Measurements from ENCODE around the gene DBNDD2.

The DBNDD2 gene

DNA sequence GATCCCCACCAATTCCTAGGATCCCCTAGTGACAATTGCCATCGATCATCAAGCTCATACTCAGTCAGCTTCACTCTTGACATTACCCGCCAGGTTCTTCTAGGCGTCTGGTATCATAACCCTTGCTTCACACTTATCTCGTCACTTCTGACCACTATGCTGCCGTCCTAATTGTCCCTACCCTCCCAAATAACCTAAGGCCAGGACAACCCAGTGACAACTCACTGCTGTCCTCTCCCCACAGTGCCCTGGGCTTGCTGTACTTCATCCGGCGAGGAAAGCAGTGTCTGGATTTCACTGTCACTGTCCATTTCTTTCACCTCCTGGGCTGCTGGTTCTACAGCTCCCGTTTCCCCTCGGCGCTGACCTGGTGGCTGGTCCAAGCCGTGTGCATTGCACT, 41.5 kb upstream of the DBNDD2 start:
- Histone ChIP-seq H3K36me3 (ENCODE audit: control insufficient read depth in 5 of 5, insufficient read depth in 5 of 5, low read length in 5 of 5) (peaks cover 8 to 38% (median 26%) of the 10 kb centered on the region in 5 donors), H3K9ac (ENCODE audit: low read length in 5 of 5) (no peak overlapping the region), H3K27me3 (ENCODE audit: control insufficient read depth in 5 of 5, insufficient read depth in 4 of 5, low read length in 5 of 5) (no peaks in the 10 kb centered on the region), H3K27ac (ENCODE audit: low read depth, low read length) (no peak overlapping the region), H3K4me1 (ENCODE audit: control insufficient read depth in 5 of 5, insufficient read depth in 5 of 5, low read length in 5 of 5) (peaks cover 2 to 25% (median 21%) of the 10 kb centered on the region in 5 donors), H3K9me3 (ENCODE audit: control insufficient read depth in 5 of 5, low read length in 5 of 5) (no peaks in the 10 kb centered on the region), H3K4me3 (ENCODE audit: low read depth in 1 of 5, low read length in 5 of 5) (no peak overlapping the region)

DNA sequence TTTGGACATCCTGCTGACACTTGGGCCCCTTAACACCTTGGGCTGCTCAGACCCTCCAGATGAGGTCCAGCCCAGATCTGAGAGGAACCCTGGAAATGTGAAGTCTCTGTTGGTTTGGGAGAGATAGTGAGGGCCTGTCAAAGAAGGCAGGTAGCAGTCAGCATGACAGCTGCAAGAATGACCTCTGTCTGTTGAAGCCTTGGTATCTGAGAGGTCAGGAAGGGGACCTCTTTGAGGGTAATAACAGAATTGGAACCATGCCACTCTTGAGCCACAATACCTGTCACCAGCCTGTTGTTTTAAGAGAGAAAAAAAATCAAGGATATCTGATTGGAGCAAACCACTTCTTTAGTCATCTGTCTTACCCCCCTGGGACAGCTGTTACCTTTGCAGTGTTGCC, 41.0 kb upstream of the DBNDD2 start:
- H3K27me3 ChIP-seq (ENCODE audit: control insufficient read depth in 5 of 5, insufficient read depth in 4 of 5, low read length in 5 of 5) = no peaks in the 10 kb centered on the region
- peaks cover 2 to 25% (median 21%) of the 10 kb centered on the region in 5 donors for H3K4me1 ChIP-seq (ENCODE audit: control insufficient read depth in 5 of 5, insufficient read depth in 5 of 5, low read length in 5 of 5)
- H3K9me3 ChIP-seq (ENCODE audit: control insufficient read depth in 5 of 5, low read length in 5 of 5) = no peaks in the 10 kb centered on the region
- H3K27ac ChIP-seq (ENCODE audit: low read depth, low read length) = no peak overlapping the region
- H3K4me3 ChIP-seq (ENCODE audit: low read depth in 1 of 5, low read length in 5 of 5) = no peak overlapping the region
- peaks cover 8 to 38% (median 26%) of the 10 kb centered on the region in 5 donors for H3K36me3 ChIP-seq (ENCODE audit: control insufficient read depth in 5 of 5, insufficient read depth in 5 of 5, low read length in 5 of 5)
- H3K9ac ChIP-seq (ENCODE audit: low read length in 5 of 5) = no peak overlapping the region

DNA sequence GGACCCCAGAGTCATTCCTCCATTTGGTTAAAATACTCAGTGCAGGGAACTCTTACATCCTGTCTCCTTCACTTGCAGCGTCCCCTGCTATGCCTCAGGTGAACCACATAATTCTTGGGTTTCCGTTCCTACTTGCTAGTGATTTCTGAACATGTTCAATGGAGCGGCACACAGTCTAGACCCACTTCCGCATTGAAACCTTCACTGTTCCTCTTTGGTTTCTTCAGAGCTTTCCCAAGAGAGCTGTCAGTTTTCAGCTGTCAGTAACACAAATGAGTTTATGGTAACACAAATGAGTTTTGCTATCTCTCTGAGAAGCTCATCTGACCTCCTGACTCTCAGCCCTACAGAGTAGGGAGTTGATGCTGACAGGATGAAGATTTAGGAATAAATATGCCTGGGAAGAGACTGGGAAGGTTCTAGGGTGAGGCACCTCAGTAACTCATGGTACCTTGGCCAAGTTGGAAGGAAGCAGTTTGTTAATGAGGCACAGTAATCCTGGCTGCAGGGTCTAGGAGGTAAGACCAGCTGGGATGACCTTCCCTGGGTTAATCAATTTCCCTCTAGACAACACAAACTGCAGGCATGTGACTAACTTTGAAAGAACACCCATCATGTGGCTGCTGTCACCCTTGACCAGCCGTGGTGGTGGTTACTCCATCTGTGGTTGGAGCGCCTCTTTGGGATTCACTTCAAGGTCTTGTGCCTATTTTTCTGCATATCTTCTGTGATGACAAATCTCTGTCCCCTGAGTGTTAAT, 39.7 kb upstream of the DBNDD2 start:
- Histone ChIP-seq H3K27ac (ENCODE audit: low read depth, low read length) (no peak overlapping the region), H3K9ac (ENCODE audit: low read length in 5 of 5) (no peak overlapping the region), H3K27me3 (ENCODE audit: control insufficient read depth in 5 of 5, insufficient read depth in 4 of 5, low read length in 5 of 5) (no peaks in the 10 kb centered on the region), H3K36me3 (ENCODE audit: control insufficient read depth in 5 of 5, insufficient read depth in 5 of 5, low read length in 5 of 5) (peaks cover 8 to 38% (median 26%) of the 10 kb centered on the region in 5 donors), H3K4me1 (ENCODE audit: control insufficient read depth in 5 of 5, insufficient read depth in 5 of 5, low read length in 5 of 5) (peaks cover 5 to 30% (median 24%) of the 10 kb centered on the region in 5 donors), H3K9me3 (ENCODE audit: control insufficient read depth in 5 of 5, low read length in 5 of 5) (no peaks in the 10 kb centered on the region), H3K4me3 (ENCODE audit: low read depth in 1 of 5, low read length in 5 of 5) (no peak overlapping the region)

DNA sequence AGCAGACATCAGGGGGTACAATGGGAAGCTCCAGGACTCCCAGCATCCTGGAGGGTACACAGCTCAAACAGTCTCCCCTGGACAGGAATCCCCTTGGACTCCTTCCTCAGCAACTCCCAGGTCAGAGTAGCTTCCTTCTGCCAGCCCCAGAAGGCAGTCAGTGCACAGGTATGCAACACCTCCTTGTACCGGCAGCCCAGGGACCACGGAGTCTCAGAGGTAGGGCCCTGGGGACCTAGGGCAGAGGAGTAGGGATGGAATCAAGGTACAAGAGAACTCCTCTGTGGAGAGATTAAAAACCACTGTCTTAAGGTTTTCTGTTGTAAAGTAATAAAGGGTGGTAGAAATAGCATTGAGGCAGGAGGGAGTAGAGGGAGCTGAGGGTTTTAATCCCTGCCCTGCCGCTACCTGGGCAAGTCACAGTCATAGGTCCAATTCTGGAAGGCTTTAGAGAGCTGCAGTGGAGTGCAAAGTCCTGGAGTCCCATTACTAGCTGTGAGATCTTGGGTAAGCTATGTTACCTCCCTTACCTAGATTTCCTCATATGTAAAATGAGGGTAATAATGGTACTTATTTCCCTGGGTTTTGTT, 37.4 kb upstream of the DBNDD2 start:
- Histone ChIP-seq H3K9me3 (ENCODE audit: control insufficient read depth in 5 of 5, low read length in 5 of 5) (no peaks in the 10 kb centered on the region), H3K9ac (ENCODE audit: low read length in 5 of 5) (no peak overlapping the region), H3K4me3 (ENCODE audit: low read depth in 1 of 5, low read length in 5 of 5) (no peak overlapping the region), H3K4me1 (ENCODE audit: control insufficient read depth in 5 of 5, insufficient read depth in 5 of 5, low read length in 5 of 5) (peaks cover 2 to 29% (median 21%) of the 10 kb centered on the region in 5 donors), H3K36me3 (ENCODE audit: control insufficient read depth in 5 of 5, insufficient read depth in 5 of 5, low read length in 5 of 5) (peaks cover 8 to 31% (median 23%) of the 10 kb centered on the region in 5 donors), H3K27me3 (ENCODE audit: control insufficient read depth in 5 of 5, insufficient read depth in 4 of 5, low read length in 5 of 5) (no peaks in the 10 kb centered on the region), H3K27ac (ENCODE audit: low read depth, low read length) (no peak overlapping the region)

DNA sequence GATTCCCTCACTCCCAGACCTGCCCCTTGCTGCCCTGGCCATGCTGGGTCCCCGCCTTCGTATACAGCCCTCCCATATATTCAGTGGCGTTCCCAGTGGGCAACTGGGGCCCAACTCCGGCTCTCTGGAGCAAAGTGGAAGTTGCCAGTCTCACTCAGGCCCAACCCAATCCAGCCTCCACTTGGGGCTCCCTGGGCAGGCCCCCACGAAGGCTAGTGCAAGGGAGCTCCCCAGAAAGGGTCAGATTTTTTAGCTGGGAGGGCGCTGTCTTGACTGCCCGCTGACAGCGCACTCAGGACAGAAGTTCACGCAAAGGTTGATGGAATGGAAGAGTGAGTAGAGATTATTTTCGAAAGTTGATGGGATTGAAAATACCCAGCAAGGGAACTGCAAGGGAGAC, 35.8 kb upstream of the DBNDD2 start:
- peak overlapping the region in 1 of 5 donors; percentile 69 for H3K4me3 ChIP-seq (ENCODE audit: low read depth in 1 of 5, low read length in 5 of 5)
- H3K36me3 ChIP-seq (ENCODE audit: control insufficient read depth in 5 of 5, insufficient read depth in 5 of 5, low read length in 5 of 5) = peaks cover 6 to 15% (median 10%) of the 10 kb centered on the region in 5 donors
- H3K9me3 ChIP-seq (ENCODE audit: control insufficient read depth in 5 of 5, low read length in 5 of 5) = no peaks in the 10 kb centered on the region
- H3K9ac ChIP-seq (ENCODE audit: low read length in 5 of 5) = no peak overlapping the region
- H3K27me3 ChIP-seq (ENCODE audit: control insufficient read depth in 5 of 5, insufficient read depth in 4 of 5, low read length in 5 of 5) = no peaks in the 10 kb centered on the region
- no peak overlapping the region for H3K27ac ChIP-seq (ENCODE audit: low read depth, low read length)
- H3K4me1 ChIP-seq (ENCODE audit: control insufficient read depth in 5 of 5, insufficient read depth in 5 of 5, low read length in 5 of 5) = peaks cover 2 to 29% (median 21%) of the 10 kb centered on the region in 5 donors

DNA sequence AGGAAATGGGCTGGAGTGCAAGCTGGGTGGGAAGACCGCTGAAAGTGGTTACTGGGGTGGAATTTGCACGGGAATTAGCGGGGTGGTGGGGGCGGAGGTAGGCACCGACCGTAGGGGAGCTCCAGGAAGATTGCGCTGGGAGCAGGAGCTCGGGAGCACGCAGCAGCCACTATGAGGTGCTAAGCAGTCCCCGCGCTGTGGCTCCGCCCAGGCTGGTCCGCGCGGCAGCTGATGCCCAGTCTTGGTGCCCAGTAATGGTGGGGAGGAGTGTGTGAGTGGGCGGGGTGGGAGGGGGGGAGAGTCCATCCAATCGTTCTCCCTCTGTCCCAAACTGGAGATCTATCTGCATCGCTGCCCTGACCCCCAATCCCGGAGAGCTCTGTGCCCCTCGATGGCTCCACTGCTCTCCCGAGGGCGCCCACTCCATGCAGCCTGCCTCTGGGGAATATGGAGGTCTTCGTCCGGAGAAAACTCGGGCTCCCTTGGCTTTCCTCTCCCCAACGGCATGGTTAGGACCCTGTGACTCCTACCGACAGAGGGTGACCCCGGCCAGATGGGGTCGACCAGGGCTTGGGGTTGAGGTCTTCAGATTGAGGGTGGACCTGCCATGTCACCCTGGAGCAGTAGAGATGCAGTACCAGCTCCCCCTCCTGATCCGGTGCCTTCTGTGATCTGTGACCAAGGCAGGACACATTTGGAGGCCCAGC, 35.3 kb upstream of the DBNDD2 start:
- Histone ChIP-seq H3K4me3 (ENCODE audit: low read depth in 1 of 5, low read length in 5 of 5) (peak overlapping the region; percentile 69 to 87 (median 75)), H3K4me1 (ENCODE audit: control insufficient read depth in 5 of 5, insufficient read depth in 5 of 5, low read length in 5 of 5) (peaks cover 2 to 29% (median 17%) of the 10 kb centered on the region in 5 donors), H3K9me3 (ENCODE audit: control insufficient read depth in 5 of 5, low read length in 5 of 5) (no peaks in the 10 kb centered on the region), H3K36me3 (ENCODE audit: control insufficient read depth in 5 of 5, insufficient read depth in 5 of 5, low read length in 5 of 5) (peaks cover 2 to 9% (median 4%) of the 10 kb centered on the region in 5 donors), H3K9ac (ENCODE audit: low read length in 5 of 5) (peak overlapping the region in 1 of 5 donors; percentile 50), H3K27me3 (ENCODE audit: control insufficient read depth in 5 of 5, insufficient read depth in 4 of 5, low read length in 5 of 5) (no peaks in the 10 kb centered on the region), H3K27ac (ENCODE audit: low read depth, low read length) (no peak overlapping the region)

DNA sequence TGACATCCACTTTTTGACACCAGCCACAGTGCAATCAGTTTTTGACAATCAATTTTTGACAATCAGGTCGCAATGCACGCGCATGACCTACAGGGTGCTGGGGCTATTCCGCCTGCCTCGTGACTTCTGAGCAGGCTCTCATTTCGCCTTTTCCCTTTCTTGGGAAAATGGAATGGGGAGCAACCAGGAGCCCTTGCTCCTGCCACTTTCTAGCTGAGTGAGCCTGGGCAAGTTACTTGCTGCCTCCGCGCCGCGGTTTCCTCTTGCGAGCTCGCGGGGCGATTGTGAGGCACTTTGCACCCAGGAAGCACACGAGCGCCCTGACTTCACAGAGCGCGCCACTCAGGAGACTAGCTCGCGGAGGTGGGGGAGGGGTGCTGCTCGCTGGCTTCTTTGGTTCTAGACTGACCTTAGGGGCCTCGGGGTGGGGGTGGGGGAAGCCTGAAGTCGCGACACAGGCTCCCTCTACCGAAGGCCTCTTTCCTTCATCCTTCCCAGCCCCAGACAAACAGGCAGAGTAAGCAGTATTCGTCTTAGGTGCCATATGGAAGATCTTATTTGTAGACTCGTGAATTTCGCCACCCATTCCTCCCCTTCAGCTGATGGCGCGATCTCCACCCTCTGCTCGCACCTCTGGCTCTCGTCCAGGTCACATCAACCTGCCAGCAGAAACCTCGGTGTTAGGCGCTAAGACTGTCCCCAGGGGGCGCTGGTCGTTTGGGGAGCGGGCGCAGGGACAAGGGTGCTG, 34.6 kb upstream of the DBNDD2 start:
- Histone ChIP-seq H3K9me3 (ENCODE audit: control insufficient read depth in 5 of 5, low read length in 5 of 5) (no peaks in the 10 kb centered on the region), H3K27me3 (ENCODE audit: control insufficient read depth in 5 of 5, insufficient read depth in 4 of 5, low read length in 5 of 5) (no peaks in the 10 kb centered on the region), H3K4me3 (ENCODE audit: low read depth in 1 of 5, low read length in 5 of 5) (peak overlapping the region; percentile 69 to 87 (median 75)), H3K9ac (ENCODE audit: low read length in 5 of 5) (peak overlapping the region in 3 of 5 donors; percentile 29 to 72 (median 50)), H3K4me1 (ENCODE audit: control insufficient read depth in 5 of 5, insufficient read depth in 5 of 5, low read length in 5 of 5) (peaks cover 2 to 22% (median 17%) of the 10 kb centered on the region in 5 donors), H3K36me3 (ENCODE audit: control insufficient read depth in 5 of 5, insufficient read depth in 5 of 5, low read length in 5 of 5) (peaks cover 0 to 2% (median 0%) of the 10 kb centered on the region in 5 donors), H3K27ac (ENCODE audit: low read depth, low read length) (no peak overlapping the region)

DNA sequence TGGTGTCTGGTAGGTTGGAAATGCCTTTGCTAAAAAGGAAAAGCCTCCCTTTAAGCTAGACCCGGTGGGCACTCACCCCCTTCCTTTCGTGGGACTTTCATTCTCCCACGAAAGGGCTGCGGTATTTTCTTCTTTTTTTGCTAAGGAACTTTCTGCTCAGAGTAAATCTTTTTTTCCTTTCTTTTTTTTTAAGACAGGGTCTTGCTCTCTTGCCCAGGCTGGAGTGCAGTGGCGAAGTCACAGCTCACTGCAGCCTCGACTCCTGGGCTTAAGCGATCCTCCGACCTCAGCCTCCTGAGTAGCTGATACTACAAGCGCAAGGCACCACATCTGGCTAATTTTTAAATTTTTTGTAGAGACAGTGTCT, 34.0 kb upstream of the DBNDD2 start:
- peak overlapping the region in 2 of 5 donors; percentile 29 to 72 for H3K9ac ChIP-seq (ENCODE audit: low read length in 5 of 5)
- H3K9me3 ChIP-seq (ENCODE audit: control insufficient read depth in 5 of 5, low read length in 5 of 5) = no peaks in the 10 kb centered on the region
- H3K27me3 ChIP-seq (ENCODE audit: control insufficient read depth in 5 of 5, insufficient read depth in 4 of 5, low read length in 5 of 5) = no peaks in the 10 kb centered on the region
- no peak overlapping the region for H3K27ac ChIP-seq (ENCODE audit: low read depth, low read length)
- H3K36me3 ChIP-seq (ENCODE audit: control insufficient read depth in 5 of 5, insufficient read depth in 5 of 5, low read length in 5 of 5) = no peaks in the 10 kb centered on the region
- H3K4me1 ChIP-seq (ENCODE audit: control insufficient read depth in 5 of 5, insufficient read depth in 5 of 5, low read length in 5 of 5) = peaks cover 2 to 17% (median 14%) of the 10 kb centered on the region in 5 donors
- peak overlapping the region in 4 of 5 donors; percentile 69 to 81 (median 72) for H3K4me3 ChIP-seq (ENCODE audit: low read depth in 1 of 5, low read length in 5 of 5)

DNA sequence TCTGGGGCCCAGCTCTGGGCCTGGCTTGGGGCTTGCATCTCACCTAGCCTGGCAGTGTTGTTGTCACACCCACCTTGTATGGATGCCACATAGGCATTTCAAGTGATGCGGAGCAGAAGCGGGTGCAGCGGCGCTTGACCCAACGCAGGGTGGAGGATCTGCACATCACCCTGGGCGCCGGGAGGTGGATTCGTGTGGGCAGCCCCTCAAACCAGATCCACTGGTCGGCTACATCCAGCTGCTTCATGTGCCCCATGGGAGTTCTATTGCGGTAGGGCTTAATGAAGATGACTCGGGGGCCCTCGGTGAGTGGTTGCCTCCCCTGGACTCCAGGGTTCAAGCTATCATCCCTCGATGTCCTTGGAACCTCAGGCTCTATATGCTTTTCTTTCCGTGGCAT, 33.1 kb upstream of the DBNDD2 start:
- Histone ChIP-seq H3K9ac (ENCODE audit: low read length in 5 of 5) (no peak overlapping the region), H3K27me3 (ENCODE audit: control insufficient read depth in 5 of 5, insufficient read depth in 4 of 5, low read length in 5 of 5) (no peaks in the 10 kb centered on the region), H3K27ac (ENCODE audit: low read depth, low read length) (no peak overlapping the region), H3K4me1 (ENCODE audit: control insufficient read depth in 5 of 5, insufficient read depth in 5 of 5, low read length in 5 of 5) (peaks cover 2 to 17% (median 13%) of the 10 kb centered on the region in 5 donors), H3K36me3 (ENCODE audit: control insufficient read depth in 5 of 5, insufficient read depth in 5 of 5, low read length in 5 of 5) (no peaks in the 10 kb centered on the region), H3K4me3 (ENCODE audit: low read depth in 1 of 5, low read length in 5 of 5) (no peak overlapping the region), H3K9me3 (ENCODE audit: control insufficient read depth in 5 of 5, low read length in 5 of 5) (no peaks in the 10 kb centered on the region)

Data from subcutaneous abdominal adipose tissue (tissue), 5 donors.